ENCODE data around the gene RAB11FIP5.

- TF ChIP-seq CTCF (IDR thresholded peaks at IDR 0.05) (no peak), POLR2A (IDR thresholded peaks at IDR 0.05) (no peak)
Observed at GRCh38 chr2:73068147-73068546, 44.6 kb downstream of the RAB11FIP5 start.
